Caco-2 (cell line): ENCODE measurements around the gene TYW1. TPM values are rescaled to one million over a fixed set of nuclear protein-coding genes. Genes with fewer than 3 reads are reported as not detected.
"Not testable (repeated sequence)": the region's sequence is repeated elsewhere in the genome, so short reads cannot be mapped to it uniquely, and the experiment has no call there.

Experiments used
- BruUV-seq: library from RNA; stranded (reverse); fragments of 400-500 nt; replicated peaks from 2 replicates; lab custom pipeline; 2021; lab: Mats Ljungman, UMichigan
- CTCF ChIA-PET: fragments of 300-600 bp; sonication (Branson Sonifier 250); formaldehyde crosslinking; loops from one replicate; lab custom pipeline; 2022; ENCODE audit warnings: antibody characterized with exemption; lab: Charles Lee
- POLR2A ChIA-PET: fragments of 300-600 bp; sonication (Branson Sonifier 250); formaldehyde crosslinking; loops from one replicate; lab custom pipeline; 2022; ENCODE audit warnings: antibody characterized with exemption; lab: Charles Lee
- DNase-seq, 2 experiments: peaks; one replicate each; pipeline versions ENCODE4 v3.0.0 to v3.0.0-alpha.2; 2020 to 2022
- H3K27me3 ChIP-seq: replicated peaks from 2 replicates; pipeline ENCODE4 v1.6.0; 2011; ENCODE audit warnings: low read length; ENCODE audit not compliant: control insufficient read depth, insufficient read depth
- H3K36me3 ChIP-seq: 2 replicates; pipeline ENCODE4 v1.5.1; 2011; ENCODE audit warnings: low read length; ENCODE audit not compliant: control insufficient read depth, insufficient read depth
- H3K4me1 ChIP-seq: fragments of 250-450 bp; sonication (Bioruptor Pico); 2 replicates; pipeline ENCODE4 v1.5.1; 2020; ENCODE audit warnings: mild to moderate bottlenecking
- H3K4me3 ChIP-seq: 2 replicates; pipeline ENCODE4 v1.5.1; 2011; ENCODE audit warnings: low read depth, mild to moderate bottlenecking, control low read depth, low read length
- H3K9me3 ChIP-seq: fragments of 250-450 bp; sonication (Bioruptor Pico); 2 replicates; pipeline ENCODE4 v1.5.1; 2020; ENCODE audit warnings: mild to moderate bottlenecking, moderate library complexity
- H3K27ac Mint-ChIP-seq: one replicate; pipeline ENCODE4 v1.8.0; 2022; ENCODE audit warnings: mixed read lengths; ENCODE audit not compliant: unreplicated experiment
- H3K27me3 Mint-ChIP-seq: one replicate; pipeline ENCODE4 v1.8.0; 2022; ENCODE audit warnings: mixed read lengths; ENCODE audit not compliant: insufficient read depth, unreplicated experiment
- H3K36me3 Mint-ChIP-seq: one replicate; pipeline ENCODE4 v1.8.0; 2022; ENCODE audit warnings: mild to moderate bottlenecking, mixed read lengths; ENCODE audit not compliant: insufficient read depth, unreplicated experiment
- H3K4me1 Mint-ChIP-seq: one replicate; pipeline ENCODE4 v1.8.0; 2022; ENCODE audit warnings: low read depth, mixed read lengths; ENCODE audit not compliant: unreplicated experiment
- H3K4me3 Mint-ChIP-seq: one replicate; pipeline ENCODE4 v1.8.0; 2022; ENCODE audit warnings: mild to moderate bottlenecking, moderate library complexity, mixed read lengths; ENCODE audit not compliant: unreplicated experiment
- H3K9me3 Mint-ChIP-seq: one replicate; pipeline ENCODE4 v1.8.0; 2022; ENCODE audit warnings: mixed read lengths; ENCODE audit not compliant: unreplicated experiment
- intact Hi-C: fragments of 100-400 bp; cut with micrococcal nuclease; formaldehyde crosslinking; loops from one replicate; pipeline ENCODE4 v1.10.0; 2022; ENCODE audit not compliant: unreplicated experiment
- total RNA-seq: library from RNA; stranded (reverse); gene quantifications from 2 replicates; pipeline ENCODE4 v1.2.3, GENCODE V29; 2022
- TF ChIP-seq, protein P1 (sequence below), 2 experiments: fragments of 200-600 bp in 1 of 2; IDR thresholded peaks; 1 replicate in 1 of 2; 2 replicates in 1 of 2; pipeline versions ENCODE4 v1.5.1 to v1.8.0; 2011 to 2022; ENCODE audit warnings: antibody characterized with exemption in 1 of 2, control low read depth in 1 of 2, inconsistent platforms in 1 of 2, low read depth in 1 of 2, low read length in 1 of 2, mild to moderate bottlenecking in 1 of 2, moderate library complexity in 1 of 2; ENCODE audit not compliant: insufficient read depth in 1 of 2, severe bottlenecking in 1 of 2, unreplicated experiment in 1 of 2

TYW1 gene
- total RNA-seq, 1 experiment from 2014 or later = 26.9 TPM

DNA sequence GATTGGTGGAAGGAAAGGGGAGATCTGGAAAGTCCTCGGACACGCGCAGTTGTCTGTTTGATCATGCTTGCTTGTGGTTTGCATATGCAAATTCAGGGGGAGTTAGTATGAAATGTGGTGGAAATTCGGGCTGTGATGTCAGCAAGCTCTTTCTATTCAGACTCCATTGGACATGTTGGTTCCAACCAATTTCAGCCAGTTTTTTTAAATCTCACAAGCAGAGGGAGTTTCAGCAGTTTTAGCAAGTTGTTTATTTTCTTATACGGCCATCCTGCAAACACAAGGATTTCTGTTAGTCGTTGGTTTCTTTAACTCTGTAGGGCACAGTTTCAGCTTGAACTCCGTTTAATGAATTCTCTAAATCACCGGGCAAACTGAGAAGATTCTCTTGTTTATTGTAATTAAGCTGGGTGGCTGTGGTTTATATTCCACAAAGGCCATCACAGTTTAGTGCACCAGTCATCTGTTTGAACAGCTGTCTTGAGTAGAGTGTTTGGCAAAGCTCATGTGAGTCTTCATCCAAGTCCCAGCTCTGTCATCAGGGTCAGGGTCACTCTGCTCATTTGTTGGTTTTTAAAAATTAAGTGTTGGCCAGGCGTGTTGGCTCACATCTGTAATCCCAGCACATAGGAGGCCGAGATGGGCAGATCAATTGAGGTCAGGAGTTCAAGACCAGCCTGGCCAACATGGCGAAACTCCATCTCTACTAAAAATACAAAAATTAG is 196.4 kb downstream of the TYW1 start:
- H3K27ac Mint-ChIP-seq, H3K4me3 ChIP-seq, intact Hi-C loops, H3K4me1 ChIP-seq, H3K27me3 Mint-ChIP-seq, CTCF ChIA-PET, H3K36me3 Mint-ChIP-seq, H3K36me3 ChIP-seq, H3K9me3 Mint-ChIP-seq, H3K4me3 Mint-ChIP-seq, H3K9me3 ChIP-seq, H3K27me3 ChIP-seq, DNase-seq, POLR2A ChIA-PET, BruUV-seq: not testable (repeated sequence)
- peaks cover 17% of the 10 kb centered on the region for H3K4me1 Mint-ChIP-seq

- H3K36me3 ChIP-seq, BruUV-seq, H3K4me3 ChIP-seq, H3K27me3 ChIP-seq, H3K4me1 ChIP-seq, intact Hi-C loops, H3K27me3 Mint-ChIP-seq, DNase-seq, H3K36me3 Mint-ChIP-seq, H3K9me3 ChIP-seq, H3K4me1 Mint-ChIP-seq, POLR2A ChIA-PET, H3K27ac Mint-ChIP-seq, H3K4me3 Mint-ChIP-seq, CTCF ChIA-PET, H3K9me3 Mint-ChIP-seq: not testable (repeated sequence)
Observed at GRCh38 chr7:67196176-67196575, 199.5 kb downstream of the TYW1 start.

DNA sequence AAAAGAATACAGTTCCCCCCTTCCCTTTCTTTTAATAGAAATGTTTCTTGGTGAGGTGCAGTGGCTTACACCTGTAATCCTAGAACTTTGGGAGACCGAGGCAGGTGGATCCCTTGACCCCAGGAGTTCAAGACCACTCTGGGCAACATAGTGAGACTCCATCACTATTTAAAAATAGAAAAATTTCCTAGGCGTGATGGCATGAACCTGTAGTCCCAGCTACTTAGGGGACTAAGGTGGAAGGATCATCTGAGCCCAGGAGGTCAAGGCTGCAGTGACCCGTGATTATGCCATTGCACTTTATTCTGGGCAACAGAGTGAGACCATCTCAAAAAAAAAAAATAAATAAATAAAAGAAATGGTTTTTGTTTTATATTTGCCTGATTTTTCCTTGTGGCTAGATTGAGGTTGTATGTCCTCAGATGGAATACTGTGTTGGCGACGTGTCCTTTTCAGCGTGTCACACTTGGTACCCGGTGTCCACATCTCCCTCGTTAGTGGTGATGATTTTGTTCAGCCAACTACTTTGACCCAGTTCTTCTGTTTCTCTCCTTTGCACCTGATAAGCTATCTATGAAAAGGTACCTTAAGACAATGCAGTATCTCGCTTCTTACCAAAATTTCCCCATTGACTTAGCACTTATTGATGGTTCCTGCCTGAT is 202.4 kb downstream of the TYW1 start:
- H3K36me3 ChIP-seq, DNase-seq, H3K27me3 ChIP-seq, H3K9me3 ChIP-seq, H3K36me3 Mint-ChIP-seq, H3K4me1 Mint-ChIP-seq, H3K9me3 Mint-ChIP-seq, H3K27ac Mint-ChIP-seq, H3K4me3 Mint-ChIP-seq, CTCF ChIA-PET, H3K4me3 ChIP-seq, BruUV-seq, H3K4me1 ChIP-seq, H3K27me3 Mint-ChIP-seq, intact Hi-C loops: not testable (repeated sequence)
- POLR2A ChIA-PET = interaction anchor here (0.6 kb wide), 1 partner anchor 1438 kb away, joined by 4 read pairs; no protein-coding TSS in a partner anchor

DNA sequence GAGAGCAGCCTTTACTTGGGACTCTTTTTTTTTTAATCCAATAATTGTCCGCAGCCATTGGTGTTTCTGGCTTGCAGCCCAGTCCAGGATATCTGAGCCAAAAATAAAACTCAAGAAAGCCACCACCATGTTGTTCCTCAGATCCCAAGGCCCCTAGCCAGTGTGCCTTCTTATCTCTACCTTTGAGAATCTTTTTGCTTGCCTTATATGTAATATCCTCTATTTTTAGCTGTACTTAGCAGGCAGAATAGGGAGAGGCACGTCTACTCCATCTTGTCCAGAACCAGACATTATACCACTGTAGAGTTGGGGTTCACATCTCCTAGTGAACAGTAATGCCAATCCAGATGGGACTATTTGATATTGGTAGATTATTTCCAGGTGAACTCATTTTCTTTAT is 209.1 kb downstream of the TYW1 start:
- H3K4me3 Mint-ChIP-seq, H3K36me3 Mint-ChIP-seq, POLR2A ChIA-PET, H3K27me3 ChIP-seq, H3K27me3 Mint-ChIP-seq, BruUV-seq, H3K4me1 Mint-ChIP-seq, CTCF ChIA-PET, H3K9me3 ChIP-seq, H3K4me1 ChIP-seq, H3K4me3 ChIP-seq, DNase-seq, intact Hi-C loops, H3K9me3 Mint-ChIP-seq, H3K36me3 ChIP-seq, H3K27ac Mint-ChIP-seq: not testable (repeated sequence)

GRCh38 chr7:67206452-67206851 is 209.8 kb downstream of the TYW1 start:
- Mint-ChIP-seq H3K27ac (no peak overlapping the region), H3K9me3 (peaks cover 11% of the 10 kb centered on the region), H3K4me1 (no peaks in the 10 kb centered on the region), H3K27me3 (no peaks in the 10 kb centered on the region), H3K4me3 (no peak overlapping the region), H3K36me3 (no peaks in the 10 kb centered on the region)
- TF ChIP-seq, protein P1, sequence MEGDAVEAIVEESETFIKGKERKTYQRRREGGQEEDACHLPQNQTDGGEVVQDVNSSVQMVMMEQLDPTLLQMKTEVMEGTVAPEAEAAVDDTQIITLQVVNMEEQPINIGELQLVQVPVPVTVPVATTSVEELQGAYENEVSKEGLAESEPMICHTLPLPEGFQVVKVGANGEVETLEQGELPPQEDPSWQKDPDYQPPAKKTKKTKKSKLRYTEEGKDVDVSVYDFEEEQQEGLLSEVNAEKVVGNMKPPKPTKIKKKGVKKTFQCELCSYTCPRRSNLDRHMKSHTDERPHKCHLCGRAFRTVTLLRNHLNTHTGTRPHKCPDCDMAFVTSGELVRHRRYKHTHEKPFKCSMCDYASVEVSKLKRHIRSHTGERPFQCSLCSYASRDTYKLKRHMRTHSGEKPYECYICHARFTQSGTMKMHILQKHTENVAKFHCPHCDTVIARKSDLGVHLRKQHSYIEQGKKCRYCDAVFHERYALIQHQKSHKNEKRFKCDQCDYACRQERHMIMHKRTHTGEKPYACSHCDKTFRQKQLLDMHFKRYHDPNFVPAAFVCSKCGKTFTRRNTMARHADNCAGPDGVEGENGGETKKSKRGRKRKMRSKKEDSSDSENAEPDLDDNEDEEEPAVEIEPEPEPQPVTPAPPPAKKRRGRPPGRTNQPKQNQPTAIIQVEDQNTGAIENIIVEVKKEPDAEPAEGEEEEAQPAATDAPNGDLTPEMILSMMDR (IDR thresholded peaks at IDR 0.05; ENCODE audit: insufficient read depth in 1 of 2, low read depth in 1 of 2, low read length in 1 of 2, severe bottlenecking in 1 of 2, unreplicated experiment in 1 of 2) = no peak
- Histone ChIP-seq H3K4me1 (no peaks in the 10 kb centered on the region), H3K36me3 (no peaks in the 10 kb centered on the region), H3K27me3 (no peaks in the 10 kb centered on the region), H3K9me3 (no peaks in the 10 kb centered on the region), H3K4me3 (no peak overlapping the region)
- ChIA-PET CTCF (no interaction called here), POLR2A (no interaction called here)
- no peak for DNase-seq
- intact Hi-C loops = no loop called here
- no TSS peak for BruUV-seq

- H3K9me3 ChIP-seq = not testable (repeated sequence)
Observed at GRCh38 chr7:67208656-67209055, 212.0 kb downstream of the TYW1 start.

More at GRCh38 chr7:67208656-67209055, 212.0 kb downstream of the TYW1 start:
- DNase-seq, H3K27me3 ChIP-seq, H3K4me1 ChIP-seq, POLR2A ChIA-PET, CTCF ChIA-PET, H3K27me3 Mint-ChIP-seq, H3K36me3 ChIP-seq, intact Hi-C loops, H3K4me3 Mint-ChIP-seq, H3K4me3 ChIP-seq, H3K4me1 Mint-ChIP-seq, H3K27ac Mint-ChIP-seq, BruUV-seq, H3K36me3 Mint-ChIP-seq: not testable (repeated sequence)
- H3K9me3 Mint-ChIP-seq = peaks cover 11% of the 10 kb centered on the region
